ELR (cell line): ENCODE measurements around the gene DENND1A.
A peak's percentile ranks its signal among the peaks of the same experiment; 100 is the strongest.
"Not testable (repeated sequence)": the region's sequence is repeated elsewhere in the genome, so short reads cannot be mapped to it uniquely, and the experiment has no call there.

Experiments
- DNase-seq: peaks from one replicate; pipeline ENCODE4 v3.0.0-alpha.2; 2015; ENCODE audit warnings: low read depth

The DENND1A gene

GRCh38 chr9:123410281-123410910 is 519.5 kb downstream of the DENND1A start:
- DNase-seq = no peak

DNA sequence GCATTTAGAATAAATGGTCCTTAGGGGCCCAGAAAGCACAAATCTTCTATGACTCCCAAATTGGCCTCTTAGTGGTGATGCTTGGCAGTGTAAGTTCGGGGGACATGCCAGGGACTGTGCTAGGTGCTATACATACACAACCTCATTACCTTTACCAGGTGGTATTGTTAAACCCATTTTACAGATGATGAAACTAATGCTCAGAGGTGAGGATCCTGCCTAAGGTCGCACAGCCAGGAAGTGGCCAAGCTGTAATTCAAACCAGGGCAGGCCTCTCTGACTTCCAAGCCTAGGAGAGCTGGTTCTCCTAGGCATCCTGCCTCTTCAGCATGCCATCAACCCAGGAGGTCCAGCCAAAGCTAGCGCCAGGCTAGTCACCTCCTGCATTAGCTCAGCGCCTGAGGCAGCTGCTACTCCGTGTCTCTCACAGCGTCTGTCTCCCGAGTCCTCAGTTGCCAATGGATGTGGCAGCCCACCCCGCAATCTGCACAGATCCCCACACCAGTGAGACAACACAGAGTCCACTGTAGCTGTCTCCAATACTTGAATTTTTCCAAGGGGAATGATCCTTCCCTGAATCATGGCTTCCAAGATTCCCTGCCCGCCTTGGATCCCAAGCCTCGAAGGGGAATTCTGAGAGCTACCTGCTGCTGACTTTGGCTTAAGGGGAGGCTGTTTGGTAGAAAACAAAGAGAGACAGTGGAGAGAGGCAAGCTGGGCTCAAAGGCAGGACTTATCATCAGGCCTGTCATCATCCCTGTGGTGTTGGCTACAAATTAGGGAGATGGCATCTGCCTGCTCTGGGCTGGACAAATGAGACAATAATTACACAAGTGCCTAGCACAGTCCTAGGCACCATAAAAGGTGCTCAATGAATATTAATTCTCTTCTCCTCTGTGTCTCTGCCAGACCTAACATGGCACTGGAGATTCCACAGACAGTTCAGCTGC is 521.3 kb downstream of the DENND1A start:
- no peak for DNase-seq

- DNase-seq = no peak
These were observed 522.6 kb downstream of the DENND1A start for GRCh38 chr9:123407217-123407851.

GRCh38 chr9:123406691-123407216 is 523.2 kb downstream of the DENND1A start:
- no peak for DNase-seq

DNA sequence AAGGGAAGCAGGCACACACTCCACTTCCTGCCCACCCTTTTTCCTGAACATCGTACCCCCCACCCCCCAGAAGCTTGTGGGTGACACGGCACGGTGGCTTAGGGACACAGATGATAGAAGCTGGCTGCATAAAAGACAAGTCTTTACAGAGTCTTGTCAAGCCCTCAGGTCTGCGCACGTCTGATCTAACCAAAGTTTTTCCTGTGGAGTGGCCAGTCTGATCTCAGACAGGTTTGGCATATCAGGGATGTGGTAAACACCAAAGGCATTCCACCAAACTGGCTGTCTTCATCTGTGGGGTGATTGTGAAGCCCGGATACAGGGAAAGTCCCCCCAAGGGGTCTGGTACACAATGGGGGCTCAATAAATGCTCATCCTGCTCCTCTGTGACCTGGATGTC is 523.9 kb downstream of the DENND1A start:
- DNase-seq = no peak

DNA sequence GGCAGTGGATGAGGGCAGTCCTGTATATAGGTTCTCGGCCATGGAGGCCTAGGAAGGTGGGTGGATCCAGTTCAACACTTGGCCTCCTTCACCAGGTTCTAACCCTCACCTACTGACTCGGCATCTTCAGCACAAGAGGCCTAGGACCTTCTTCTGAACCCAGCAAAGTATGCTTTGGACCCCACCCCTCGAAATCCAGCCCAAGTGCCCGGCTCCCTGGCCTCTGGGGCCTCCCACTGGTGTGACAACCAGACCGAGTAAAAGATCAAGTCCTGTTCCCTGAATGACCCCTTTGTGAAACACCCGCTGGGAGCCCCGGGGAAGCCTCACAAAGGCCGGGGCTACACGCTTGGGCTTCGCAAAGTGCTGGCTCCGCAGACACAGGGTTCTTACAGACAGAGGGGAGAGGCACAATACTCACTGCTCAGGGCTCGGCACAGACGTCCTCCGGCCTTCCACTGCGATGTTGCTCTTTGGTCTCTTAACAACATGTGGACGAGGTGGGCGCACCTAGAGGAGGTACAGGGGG is 526.9 kb downstream of the DENND1A start:
- DNase-seq = no peak

DNA sequence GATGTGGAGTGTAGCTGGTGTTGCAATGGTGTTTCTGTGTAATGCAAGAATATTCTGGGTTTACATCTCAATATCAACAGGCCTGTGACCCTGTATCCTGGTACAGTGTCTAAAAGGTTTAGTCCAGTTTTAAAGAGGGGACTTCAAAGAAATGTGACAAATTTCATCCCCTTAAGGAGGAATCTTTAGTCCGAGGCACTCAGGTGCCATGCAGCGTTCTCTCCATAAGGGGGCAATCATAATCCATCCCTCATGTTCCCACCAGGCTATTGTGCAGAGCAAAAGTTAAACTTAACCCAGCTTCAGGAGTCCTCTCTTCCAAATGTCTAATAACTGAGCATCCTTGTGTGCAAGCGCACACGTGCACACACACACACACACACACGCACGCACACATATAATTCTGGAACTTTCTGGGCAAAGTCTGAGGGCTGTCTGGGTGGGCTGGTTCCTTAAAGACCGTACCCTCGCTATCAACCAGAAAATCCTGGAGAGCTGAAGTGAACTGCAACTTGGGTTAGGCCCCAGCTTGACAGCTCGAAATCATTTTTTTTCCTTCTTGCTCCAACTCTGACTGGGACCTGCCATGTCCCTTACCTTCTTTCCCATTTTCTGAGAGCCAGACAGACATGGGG is 527.9 kb downstream of the DENND1A start:
- DNase-seq = peak; percentile 63

- DNase-seq = no peak
These were observed 528.9 kb downstream of the DENND1A start for GRCh38 chr9:123400926-123401503.

DNA sequence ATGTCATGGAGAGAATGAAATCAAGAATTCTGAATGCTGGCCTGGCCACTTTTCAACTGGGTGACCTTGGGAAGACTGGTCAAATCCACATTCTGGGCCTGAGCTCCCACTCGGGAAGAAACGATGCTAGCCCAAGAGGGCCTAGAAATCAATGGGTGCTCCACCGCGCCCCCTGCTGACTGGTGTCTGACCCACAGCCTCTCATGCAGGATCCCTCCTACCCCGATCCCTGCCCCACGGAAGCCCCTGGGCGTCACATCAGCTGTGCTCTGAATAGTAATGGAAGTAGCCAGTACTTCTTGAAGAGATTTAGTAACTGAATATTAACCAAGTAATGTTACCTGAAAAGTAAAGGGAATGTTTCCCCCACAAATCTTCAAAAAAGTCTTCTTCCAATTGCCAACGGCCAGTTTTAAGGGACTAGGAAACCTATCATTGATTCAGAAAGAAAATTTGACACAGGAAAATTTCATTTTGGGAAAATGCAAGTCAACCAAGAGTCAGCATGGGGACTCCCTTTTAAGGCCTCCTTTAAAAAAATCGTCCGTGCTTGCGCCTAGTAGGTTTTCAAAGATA is 530.0 kb downstream of the DENND1A start:
- peak; percentile 34 for DNase-seq

- DNase-seq = not testable (repeated sequence)
These were observed 531.0 kb downstream of the DENND1A start for GRCh38 chr9:123398938-123399337.

GRCh38 chr9:123397975-123398374 is 532.0 kb downstream of the DENND1A start:
- DNase-seq = no peak

- DNase-seq = no peak
These were observed 534.0 kb downstream of the DENND1A start for GRCh38 chr9:123395689-123396511.

DNA sequence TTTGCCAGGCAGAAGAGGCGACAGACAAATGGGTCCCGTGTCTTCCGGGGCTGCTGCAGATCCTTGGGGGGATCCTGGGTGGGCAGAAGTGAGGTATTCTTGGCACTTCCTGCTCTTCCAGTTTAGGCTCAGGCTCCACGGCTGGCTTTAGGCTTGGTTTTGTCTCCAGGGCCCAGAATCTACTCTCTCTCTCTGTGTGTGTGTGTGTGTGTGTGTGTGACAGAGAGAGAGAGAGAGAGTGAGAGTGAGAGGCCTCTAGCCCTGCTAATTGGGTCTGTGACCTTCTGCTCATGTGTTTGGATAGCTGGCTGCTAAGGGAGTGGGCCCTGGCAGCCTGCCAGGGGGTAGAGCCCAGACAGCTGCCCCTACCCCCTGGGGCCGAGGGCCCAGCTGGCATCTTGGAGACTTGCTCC is 534.6 kb downstream of the DENND1A start:
- DNase-seq = no peak

GRCh38 chr9:123394291-123395235 is 535.4 kb downstream of the DENND1A start:
- no peak for DNase-seq

- no peak for DNase-seq
These were observed 537.1 kb downstream of the DENND1A start for GRCh38 chr9:123392802-123393201.

DNA sequence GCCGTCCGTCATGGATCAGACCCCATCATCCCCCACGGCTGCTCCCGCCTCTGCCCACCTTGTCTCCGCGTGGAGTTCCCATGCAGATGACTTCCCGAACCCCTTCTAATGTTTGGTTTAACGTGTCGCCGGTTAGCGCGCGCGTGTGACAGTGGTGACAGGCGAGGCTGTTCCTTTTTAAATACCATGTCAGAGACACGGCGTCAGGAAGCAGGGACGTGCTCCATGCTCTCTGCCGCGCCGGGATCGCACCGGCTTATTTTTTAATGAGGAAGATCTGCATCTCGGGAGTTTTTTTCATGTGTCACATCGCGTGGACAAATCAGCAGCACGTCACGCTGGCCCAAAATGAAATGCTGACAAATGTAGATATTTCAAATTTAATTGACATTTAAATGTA is 538.0 kb downstream of the DENND1A start:
- DNase-seq = no peak

DNA sequence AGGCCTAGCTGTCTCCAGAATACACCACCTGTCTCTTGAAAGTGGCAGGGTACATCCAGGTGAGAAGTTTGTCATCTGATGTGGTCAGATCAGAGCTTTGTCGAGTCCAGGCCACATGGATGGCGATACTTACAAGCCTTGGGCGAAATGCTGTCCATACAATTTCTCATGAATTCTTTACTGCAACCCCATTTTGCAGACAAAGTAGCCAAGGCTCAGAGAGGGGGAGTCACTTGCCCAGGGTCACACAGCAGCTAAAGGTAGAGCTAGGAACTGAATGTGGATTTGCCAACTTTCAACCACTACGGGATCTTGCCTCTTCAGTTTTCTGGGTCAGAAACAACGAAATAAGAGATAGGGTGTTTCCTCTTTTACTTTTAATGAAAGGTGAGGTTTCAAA is 538.7 kb downstream of the DENND1A start:
- no peak for DNase-seq

- DNase-seq = no peak
These were observed 539.4 kb downstream of the DENND1A start for GRCh38 chr9:123390337-123391135.
